HepG2 (cell line): ENCODE results near the gene PPP1R3F.

Experiments used
- ASH2L ChIP-seq: fragments of 300-600, 200-600 bp; sonication (generic); IDR thresholded peaks from 2 replicates; pipeline ENCODE4 v1.7.0; 2017; ENCODE audit warnings: low read depth, mild to moderate bottlenecking, moderate library complexity, mixed read lengths, low read length; ENCODE audit not compliant: insufficient read length
- EZH2 ChIP-seq: conservative IDR thresholded peaks from 2 replicates; pipeline ENCODE4 v1.6.1; 2012; ENCODE audit warnings: mild to moderate bottlenecking, low read depth, low read length, moderate library complexity
- KDM1A ChIP-seq: IDR thresholded peaks from 2 replicates; pipeline ENCODE4 v1.6.1; 2016; ENCODE audit warnings: missing compliant biosample characterization
- NR2F1 ChIP-seq, 2 experiments: fragments of 450-650 bp in 1 of 2; formaldehyde crosslinking in 1 of 2; IDR thresholded peaks; 2 replicates each; pipeline versions ENCODE4 v1.5.0 to v1.6.1; 2016 to 2020; ENCODE audit warnings: mild to moderate bottlenecking in 1 of 2, missing compliant biosample characterization in 1 of 2, missing genetic modification reagents in 1 of 2, moderate library complexity in 1 of 2
- POLR2A ChIP-seq, 2 experiments: IDR thresholded peaks; 2 replicates each; pipeline ENCODE4 v1.6.1; 2011; ENCODE audit warnings: low read depth in 2 of 2, low read length in 2 of 2, mild to moderate bottlenecking in 1 of 2, moderate library complexity in 1 of 2; ENCODE audit not compliant: insufficient read depth in 1 of 2
- ZBTB7B ChIP-seq: sonication (generic); formaldehyde crosslinking; IDR thresholded peaks from 2 replicates; pipeline ENCODE4 v1.4.0; 2020; ENCODE audit warnings: missing genetic modification reagents
- ZMAT3 ChIP-seq: sonication (generic); formaldehyde crosslinking; conservative IDR thresholded peaks from 2 replicates; pipeline ENCODE4 v1.7.0; 2021; ENCODE audit warnings: missing genetic modification reagents
- ZNF660 ChIP-seq: sonication (generic); formaldehyde crosslinking; IDR thresholded peaks from 2 replicates; pipeline ENCODE4 v1.5.1; 2020; ENCODE audit warnings: mild to moderate bottlenecking, low read depth, missing genetic modification reagents, borderline replicate concordance
- ZNF780A ChIP-seq: sonication (generic); formaldehyde crosslinking; IDR thresholded peaks from 2 replicates; pipeline ENCODE4 v1.8.0; 2022; ENCODE audit warnings: mild to moderate bottlenecking, missing genetic modification reagents, moderate library complexity
- TF ChIP-seq, protein P1 (sequence below): sonication (generic); formaldehyde crosslinking; IDR thresholded peaks from 2 replicates; pipeline ENCODE4 v1.8.0; 2022; ENCODE audit warnings: missing genetic modification reagents, mild to moderate bottlenecking, borderline replicate concordance
- TF ChIP-seq, protein P2 (sequence below): sonication (generic); formaldehyde crosslinking; IDR thresholded peaks from 2 replicates; pipeline ENCODE4 v1.5.0; 2020; ENCODE audit warnings: mild to moderate bottlenecking, missing genetic modification reagents, moderate library complexity
- TF ChIP-seq, protein P3 (sequence below): IDR thresholded peaks from 2 replicates; pipeline ENCODE4 v1.6.1; 2018; ENCODE audit warnings: missing genetic modification reagents

DNA sequence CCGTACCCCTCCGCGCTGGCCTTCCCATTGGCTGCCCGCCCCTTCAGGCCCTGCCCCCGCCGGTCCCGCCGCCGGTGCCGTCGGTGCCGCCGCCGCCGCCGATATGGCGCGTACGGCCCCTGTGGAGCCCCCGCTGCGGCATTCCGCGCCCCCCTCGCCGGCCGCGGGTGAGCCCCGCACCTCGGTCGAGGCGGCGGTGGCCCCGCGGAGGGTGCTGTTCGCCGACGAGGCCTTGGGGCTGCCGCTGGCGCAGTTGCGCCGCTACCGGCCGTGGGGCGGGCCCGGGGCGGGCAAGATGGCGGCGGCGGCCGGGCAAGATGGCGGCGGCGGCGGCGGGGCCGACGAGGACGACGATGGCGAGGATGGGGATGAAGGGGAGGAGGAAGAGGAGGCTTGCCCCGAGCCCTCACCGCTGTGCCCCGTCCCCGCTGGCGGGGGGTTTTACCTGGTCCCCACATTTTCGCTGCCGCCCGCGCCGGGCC is at the start of gene PPP1R3F:
- no peak for TF ChIP-seq ZBTB7B
- TF ChIP-seq, protein P1, sequence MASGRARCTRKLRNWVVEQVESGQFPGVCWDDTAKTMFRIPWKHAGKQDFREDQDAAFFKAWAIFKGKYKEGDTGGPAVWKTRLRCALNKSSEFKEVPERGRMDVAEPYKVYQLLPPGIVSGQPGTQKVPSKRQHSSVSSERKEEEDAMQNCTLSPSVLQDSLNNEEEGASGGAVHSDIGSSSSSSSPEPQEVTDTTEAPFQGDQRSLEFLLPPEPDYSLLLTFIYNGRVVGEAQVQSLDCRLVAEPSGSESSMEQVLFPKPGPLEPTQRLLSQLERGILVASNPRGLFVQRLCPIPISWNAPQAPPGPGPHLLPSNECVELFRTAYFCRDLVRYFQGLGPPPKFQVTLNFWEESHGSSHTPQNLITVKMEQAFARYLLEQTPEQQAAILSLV = no peak
- no peak for TF ChIP-seq ASH2L
- no peak for TF ChIP-seq NR2F1 (CRISPR knock-in tag; IDR thresholded peaks at IDR 0.05)
- TF ChIP-seq ZMAT3 (CRISPR knock-in tag) = no peak
- no peak for TF ChIP-seq ZNF660 (CRISPR knock-in tag)
- no peak for TF ChIP-seq ZNF780A (CRISPR knock-in tag)
- TF ChIP-seq, protein P2, sequence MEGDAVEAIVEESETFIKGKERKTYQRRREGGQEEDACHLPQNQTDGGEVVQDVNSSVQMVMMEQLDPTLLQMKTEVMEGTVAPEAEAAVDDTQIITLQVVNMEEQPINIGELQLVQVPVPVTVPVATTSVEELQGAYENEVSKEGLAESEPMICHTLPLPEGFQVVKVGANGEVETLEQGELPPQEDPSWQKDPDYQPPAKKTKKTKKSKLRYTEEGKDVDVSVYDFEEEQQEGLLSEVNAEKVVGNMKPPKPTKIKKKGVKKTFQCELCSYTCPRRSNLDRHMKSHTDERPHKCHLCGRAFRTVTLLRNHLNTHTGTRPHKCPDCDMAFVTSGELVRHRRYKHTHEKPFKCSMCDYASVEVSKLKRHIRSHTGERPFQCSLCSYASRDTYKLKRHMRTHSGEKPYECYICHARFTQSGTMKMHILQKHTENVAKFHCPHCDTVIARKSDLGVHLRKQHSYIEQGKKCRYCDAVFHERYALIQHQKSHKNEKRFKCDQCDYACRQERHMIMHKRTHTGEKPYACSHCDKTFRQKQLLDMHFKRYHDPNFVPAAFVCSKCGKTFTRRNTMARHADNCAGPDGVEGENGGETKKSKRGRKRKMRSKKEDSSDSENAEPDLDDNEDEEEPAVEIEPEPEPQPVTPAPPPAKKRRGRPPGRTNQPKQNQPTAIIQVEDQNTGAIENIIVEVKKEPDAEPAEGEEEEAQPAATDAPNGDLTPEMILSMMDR (CRISPR knock-in tag) = no peak
- TF ChIP-seq, protein P3, sequence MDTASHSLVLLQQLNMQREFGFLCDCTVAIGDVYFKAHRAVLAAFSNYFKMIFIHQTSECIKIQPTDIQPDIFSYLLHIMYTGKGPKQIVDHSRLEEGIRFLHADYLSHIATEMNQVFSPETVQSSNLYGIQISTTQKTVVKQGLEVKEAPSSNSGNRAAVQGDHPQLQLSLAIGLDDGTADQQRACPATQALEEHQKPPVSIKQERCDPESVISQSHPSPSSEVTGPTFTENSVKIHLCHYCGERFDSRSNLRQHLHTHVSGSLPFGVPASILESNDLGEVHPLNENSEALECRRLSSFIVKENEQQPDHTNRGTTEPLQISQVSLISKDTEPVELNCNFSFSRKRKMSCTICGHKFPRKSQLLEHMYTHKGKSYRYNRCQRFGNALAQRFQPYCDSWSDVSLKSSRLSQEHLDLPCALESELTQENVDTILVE (CRISPR knock-in tag) = no peak; the same call in 1 of the 2 replicates
- no peak for TF ChIP-seq POLR2A (IDR thresholded peaks at IDR 0.05; ENCODE audit: insufficient read depth in 1 of 2, low read depth in 2 of 2, low read length in 2 of 2)
- no peak for TF ChIP-seq KDM1A (CRISPR knock-in tag)
- TF ChIP-seq EZH2 = no peak
